Kasumi-1 (cell line): ENCODE data around the gene CATSPERD.
"Not testable (repeated sequence)": the region's sequence is repeated elsewhere in the genome, so short reads cannot be mapped to it uniquely, and the experiment has no call there.

Experiments
- DNase-seq, 2 experiments: peaks; one replicate each; lab custom pipeline; 2025; lab: John Stamatoyannopoulos, UW

Gene CATSPERD

DNA sequence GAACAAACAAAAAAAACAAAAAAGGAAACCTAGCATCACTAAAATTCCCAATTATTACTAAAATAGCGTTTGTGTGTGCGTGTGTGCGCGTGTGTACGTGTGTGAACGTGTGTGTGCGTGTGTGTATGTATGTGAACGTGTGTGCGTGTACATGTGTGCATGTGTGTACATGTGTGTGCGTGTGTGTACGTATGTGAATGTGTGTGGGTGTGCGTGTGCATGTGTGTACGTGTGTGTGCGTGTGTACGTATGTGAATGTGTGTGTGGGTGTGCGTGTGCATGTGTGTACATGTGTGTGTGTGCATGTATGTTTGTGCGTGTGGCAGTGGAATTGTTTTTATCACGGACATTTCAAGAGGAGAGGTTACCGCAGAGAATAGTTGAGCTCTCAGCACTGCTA is 21.6 kb downstream of the CATSPERD start:
- no peak for DNase-seq

DNA sequence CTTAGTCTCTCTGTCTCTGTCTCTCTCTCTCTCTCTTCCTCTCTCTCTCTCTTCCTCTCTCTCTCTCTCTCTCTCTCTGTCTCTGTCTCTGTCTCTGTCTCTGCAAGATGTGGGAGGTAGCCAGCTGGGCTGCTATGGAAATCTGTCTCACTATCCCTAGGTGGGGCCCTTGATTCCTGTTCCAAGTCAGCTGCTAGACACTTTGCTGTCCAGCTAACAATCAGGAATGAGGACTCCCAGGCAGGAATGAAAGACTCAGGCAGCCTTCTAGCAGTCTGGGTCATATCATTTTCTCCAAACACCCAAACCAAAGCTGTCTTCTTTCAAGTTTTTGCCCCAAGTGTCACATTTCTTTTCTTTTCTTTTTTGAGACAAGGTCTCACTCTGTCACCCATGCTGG is 23.2 kb downstream of the CATSPERD start:
- no peak for DNase-seq

GRCh38 chr19:5744999-5745398 is 24.6 kb downstream of the CATSPERD start:
- not testable (repeated sequence) for DNase-seq

DNA sequence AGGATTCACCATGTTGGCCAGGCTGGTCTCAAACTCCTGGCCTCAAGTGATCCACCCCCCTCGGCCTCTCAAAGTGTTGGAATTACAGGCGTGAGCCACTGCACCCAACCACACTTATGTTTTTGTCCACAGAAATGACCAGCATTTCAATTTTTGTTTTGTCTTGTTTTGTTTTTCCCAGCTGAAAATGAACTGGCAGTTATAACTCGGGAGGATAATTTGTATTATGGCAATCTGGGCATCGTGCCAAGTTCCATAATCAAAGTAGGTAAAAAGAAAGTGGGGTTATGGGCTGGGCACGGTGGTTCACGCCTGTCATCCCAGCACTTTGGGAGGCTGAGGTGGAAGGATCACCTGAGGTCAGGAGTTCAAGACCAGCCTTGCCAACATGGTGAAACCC is 28.5 kb downstream of the CATSPERD start:
- not testable (repeated sequence) for DNase-seq

- DNase-seq = no peak
These were observed 29.1 kb downstream of the CATSPERD start for GRCh38 chr19:5749505-5749904.

DNA sequence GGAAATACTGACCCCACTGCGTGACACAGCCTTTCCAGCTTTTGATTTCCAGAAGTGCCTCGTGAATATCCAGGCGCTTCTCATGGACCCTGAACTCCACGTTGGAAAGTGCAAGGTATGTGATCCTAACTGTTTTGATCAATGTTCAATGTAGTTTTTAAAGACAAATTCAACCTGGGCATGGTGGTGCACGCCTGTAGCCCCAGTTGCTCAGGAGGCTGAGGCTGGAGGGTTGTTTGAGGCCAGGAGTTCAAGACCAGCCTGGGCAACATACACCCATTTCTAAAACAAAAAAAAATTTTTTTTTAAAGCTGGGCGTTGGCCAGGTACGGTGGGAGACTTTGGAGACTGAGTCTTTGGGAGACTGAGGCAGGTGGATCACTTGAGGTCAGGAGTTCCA is 31.3 kb downstream of the CATSPERD start:
- no peak for DNase-seq

- DNase-seq = no peak
These were observed 33.3 kb downstream of the CATSPERD start for GRCh38 chr19:5753743-5754142.

- DNase-seq = no peak
These were observed 42.3 kb downstream of the CATSPERD start for GRCh38 chr19:5762608-5763217.

GRCh38 chr19:5765220-5765619 is 44.8 kb downstream of the CATSPERD start:
- DNase-seq = no peak

GRCh38 chr19:5767949-5768348 is 47.5 kb downstream of the CATSPERD start:
- DNase-seq = no peak

DNA sequence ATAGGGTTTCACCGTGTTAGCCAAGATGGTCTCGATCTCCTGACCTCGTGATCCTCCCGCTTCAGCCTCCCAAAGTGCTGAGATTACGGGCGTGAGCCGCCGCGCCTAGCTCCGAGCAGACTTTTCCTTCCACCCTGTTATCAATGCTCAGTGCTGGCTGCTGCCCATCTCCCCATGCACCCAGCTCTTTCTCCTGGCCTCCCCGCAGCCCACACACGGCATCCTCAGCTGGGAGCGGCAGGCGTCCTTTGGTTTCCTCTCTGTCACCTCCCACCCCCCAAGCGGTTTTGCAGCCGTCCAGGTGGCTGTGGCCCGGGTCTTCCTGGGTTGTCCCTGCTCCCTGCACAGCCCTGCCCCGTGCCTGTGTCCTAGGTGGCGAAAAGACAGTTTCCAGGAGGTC is 52.0 kb downstream of the CATSPERD start:
- DNase-seq = no peak

DNA sequence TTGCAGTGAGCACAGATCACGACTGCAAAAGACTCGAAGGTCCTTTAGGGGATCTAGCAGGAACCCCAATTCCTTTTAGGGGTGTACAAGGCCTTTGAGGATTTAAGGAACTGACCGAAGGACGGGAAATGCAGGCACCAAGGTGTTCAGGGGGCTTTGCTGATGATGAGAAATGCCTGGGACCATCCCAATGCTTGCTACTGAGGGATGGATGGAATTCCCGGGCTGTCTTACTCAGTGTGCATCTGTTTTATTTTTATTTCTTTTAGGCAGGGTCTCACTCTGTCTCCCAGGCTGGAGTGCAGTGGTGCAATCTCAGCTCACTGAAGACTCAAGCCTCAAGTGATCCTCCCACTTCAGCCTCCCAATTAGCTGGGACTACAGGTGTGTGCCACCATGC is 52.8 kb downstream of the CATSPERD start:
- no peak for DNase-seq

DNA sequence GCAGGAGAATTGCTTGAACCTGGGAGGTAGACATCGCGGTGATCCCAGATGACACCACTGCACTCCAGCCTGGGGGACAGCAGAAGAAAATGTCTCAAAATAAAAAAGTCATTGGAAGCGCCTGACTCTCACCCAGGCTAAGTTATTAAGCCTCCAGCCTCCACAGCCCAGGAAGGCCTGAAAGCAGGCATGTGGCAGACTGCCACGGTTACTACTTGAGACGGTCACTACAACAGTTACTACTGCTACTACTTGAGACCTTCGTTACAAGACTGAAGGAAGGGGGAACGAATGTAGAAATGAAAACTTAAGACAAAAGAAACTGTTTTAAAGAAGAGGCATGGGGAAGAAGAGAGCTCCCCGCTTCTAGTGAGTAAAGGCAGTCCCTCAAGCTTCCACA is 54.5 kb downstream of the CATSPERD start:
- DNase-seq = no peak

DNA sequence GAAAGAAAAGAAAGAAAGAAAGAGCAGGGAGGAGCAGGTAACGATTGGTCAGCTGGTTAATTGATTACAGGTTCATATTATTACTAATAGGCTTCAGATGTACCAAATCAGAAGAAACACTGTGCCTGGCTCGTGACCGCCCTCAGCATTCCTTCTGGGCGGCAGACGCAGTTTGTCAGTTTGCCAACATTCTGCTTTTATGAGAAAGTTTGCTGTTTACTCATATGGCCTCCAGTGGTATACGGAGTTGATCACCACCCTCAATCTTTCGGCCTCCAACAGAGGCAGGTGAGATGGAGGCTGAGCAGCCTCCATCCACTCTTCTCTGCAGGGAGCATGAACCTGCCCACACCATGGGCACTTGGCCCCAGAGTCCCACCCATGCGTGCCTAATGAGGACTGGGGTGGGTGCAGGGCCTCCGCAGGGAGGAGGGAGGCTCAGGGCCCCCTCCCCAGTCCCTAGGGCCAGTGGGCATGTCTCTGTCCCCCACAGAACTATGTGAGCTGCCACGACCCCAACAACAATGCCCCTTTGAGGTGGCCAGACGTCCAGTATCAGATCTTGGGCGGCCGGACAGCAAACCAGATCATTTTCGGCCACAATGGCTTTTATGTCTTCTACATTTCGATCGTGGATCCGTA is 55.4 kb downstream of the CATSPERD start:
- no peak for DNase-seq

GRCh38 chr19:5778402-5778801 is 58.0 kb downstream of the CATSPERD start:
- no peak for DNase-seq

DNA sequence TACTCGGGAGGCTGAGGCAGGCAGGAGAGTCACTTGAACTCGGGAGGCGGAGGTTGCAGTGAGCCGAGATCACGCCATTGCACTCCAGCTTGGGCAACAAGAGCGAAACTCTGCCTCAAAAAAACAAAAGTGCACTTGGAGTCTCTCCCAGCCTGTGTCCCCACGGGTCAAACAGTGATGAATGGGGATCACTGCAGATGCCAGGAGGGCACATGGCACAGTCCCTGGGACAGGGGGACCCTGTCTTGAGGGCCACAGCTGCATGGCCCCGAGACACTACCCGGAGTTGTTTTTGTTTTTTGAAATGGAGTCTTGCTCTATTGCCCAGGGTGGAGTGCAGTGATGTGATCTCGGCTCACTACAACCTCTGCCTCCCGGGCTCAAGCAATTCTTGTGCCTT is 60.5 kb downstream of the CATSPERD start:
- not testable (repeated sequence) for DNase-seq

DNA sequence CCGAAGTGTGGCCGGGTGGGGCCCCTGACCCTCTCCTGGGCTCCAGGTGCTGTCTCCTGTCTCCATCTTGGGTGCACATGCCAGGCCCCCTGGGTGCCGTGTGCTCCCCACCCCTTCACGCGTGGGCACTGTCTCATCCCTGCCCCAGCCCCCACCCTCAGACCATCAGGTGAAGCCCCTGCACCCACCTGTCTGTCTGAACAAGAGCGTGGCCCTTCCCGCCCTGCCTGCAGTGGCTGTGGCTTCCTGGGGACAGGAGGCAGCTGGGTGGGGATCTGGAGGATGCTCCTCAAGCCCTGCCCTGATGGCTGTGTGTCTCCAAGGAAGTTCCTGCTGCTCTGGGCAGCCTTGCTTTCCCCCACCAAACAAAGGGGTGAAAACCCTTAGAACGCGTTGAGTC is 61.9 kb downstream of the CATSPERD start:
- DNase-seq = no peak

DNA sequence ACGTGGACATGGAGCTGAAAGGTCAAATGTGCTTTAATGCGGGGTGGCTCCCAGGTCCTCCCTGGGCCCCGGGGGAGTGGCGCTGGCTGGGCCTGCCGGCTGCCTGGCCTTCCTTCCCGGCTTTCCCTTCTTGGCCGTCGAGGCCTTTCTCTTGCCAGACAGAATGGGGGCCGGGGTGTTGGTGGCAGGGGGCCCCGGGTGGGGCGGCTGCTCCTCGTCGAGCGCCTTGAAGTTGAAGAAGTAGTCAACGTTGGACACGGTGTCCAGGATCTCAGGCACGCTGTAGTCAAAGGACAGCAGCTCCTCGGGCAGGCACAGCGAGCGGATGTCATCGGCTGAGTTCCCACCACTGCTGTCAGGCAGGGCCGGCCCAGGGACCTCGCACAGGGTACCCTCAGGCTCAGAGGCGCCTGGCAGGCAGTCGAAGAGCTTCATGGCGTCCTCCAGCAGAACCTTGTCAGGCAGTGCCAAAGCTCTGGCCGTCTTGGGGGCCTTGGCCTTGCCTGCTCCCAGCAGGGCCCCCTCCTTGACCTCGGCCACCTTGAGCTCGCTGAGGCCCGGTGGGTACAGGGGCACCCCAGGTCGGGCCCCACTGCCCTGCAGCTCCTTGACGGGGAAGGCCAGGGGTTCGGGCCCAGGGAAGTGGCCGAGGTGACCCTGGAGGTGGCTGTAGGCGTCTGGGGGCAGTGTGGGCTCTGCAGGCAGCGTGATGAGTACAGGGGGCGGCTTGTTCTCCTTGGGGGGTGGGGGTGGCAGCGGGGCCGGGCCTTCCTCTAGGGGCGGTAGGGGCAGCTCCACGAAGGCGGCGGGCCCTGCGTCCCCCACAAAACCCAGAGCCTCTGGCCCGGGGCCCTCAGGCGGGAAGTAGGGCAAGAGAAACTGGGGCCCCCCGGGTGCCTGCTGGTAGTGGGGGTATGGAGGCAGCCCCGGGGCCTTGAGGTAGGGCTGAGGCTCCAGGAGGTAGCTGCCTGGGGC is 62.8 kb downstream of the CATSPERD start:
- no peak for DNase-seq

DNA sequence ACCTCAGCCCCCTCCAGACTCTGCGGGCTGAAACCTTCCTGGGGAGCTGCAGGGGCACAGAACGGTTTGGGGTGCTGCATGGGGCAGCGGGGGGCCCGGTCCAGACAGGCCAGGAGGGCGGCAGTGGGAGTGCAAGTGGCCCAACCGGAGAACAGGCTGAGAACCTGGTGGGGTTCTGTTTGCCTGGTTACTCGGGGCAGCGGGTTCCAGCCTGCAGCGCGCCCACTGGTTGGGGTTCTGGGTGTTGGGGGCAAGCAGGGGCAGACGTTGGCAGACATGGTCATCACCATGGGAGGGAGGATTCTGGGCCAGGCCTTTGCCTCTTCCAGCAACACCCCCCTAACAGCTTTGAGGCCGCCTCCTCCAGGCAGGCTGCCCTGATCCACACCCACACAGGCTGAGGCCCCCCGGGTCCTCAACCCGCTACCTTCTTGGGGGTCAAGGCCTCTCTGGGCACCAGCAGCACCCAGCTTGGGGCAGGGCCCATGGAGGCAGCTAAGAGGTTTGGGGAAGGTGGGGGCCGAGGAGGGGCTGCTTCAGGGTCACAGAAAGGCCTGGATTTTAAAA is 64.2 kb downstream of the CATSPERD start, which contains the start of gene PRR22:
PRR22 (minus strand) TSS at position 166 of the 567 bp plus-strand sequence; CDS start at position 80, 86 bp downstream.
- no peak for DNase-seq

DNA sequence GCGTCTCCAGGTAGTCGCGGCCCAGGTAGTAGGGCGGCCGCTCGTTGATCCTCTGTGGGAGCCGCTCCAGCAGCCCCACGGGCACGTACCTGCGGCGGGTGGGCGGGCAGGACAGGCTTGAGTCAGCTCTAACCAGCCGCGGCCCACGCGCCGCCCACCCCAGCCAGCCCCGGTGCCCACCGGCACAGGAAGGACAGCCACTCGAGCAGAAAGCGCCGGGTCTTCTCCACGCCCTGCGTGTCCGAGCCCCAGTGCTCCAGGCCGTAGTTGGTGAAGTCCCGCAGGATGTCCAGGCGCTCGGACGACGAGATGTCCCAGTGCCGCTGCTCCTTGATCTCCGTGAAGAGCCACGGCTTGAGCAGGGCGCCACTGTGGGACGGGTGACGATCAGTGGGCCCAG is 65.0 kb downstream of the CATSPERD start:
- no peak for DNase-seq

- no peak for DNase-seq
These were observed 66.4 kb downstream of the CATSPERD start for GRCh38 chr19:5786593-5787408.
